SK-N-SH (cell line): Measurements from ENCODE around the gene THTPA. TPM values are rescaled to one million over a fixed set of nuclear protein-coding genes. Genes with fewer than 3 reads are reported as not detected.

ENCODE experiments used
- CTCF ChIA-PET: fragments of 300-600, 350-600 bp; formaldehyde crosslinking; extraction: SDS; loops from one replicate; lab custom pipeline; 2021; lab: Yijun Ruan, JAX
- POLR2A ChIA-PET: fragments of 350-600 bp; sonication (Branson Sonifier 250); formaldehyde crosslinking; extraction: SDS; loops from one replicate; lab custom pipeline; 2020; ENCODE audit warnings: antibody characterized with exemption, inconsistent platforms; lab: Yijun Ruan, JAX
- DNase-seq: peaks from one replicate; pipeline ENCODE4 v3.0.0; 2012
- H2AFZ ChIP-seq: fragments of 200-600 bp; sonication (generic); 2 replicates; pipeline ENCODE4 v1.8.1; 2016; ENCODE audit warnings: antibody characterized with exemption, mild to moderate bottlenecking, low read depth
- H3F3A ChIP-seq: fragments of 200-600 bp; sonication (generic); replicated peaks from 2 replicates; pipeline ENCODE3; 2016; ENCODE audit warnings: antibody characterized with exemption, mild to moderate bottlenecking; ENCODE audit not compliant: insufficient read depth
- H3K27ac ChIP-seq, 2 experiments: fragments of 200-500 bp in 1 of 2; fragments of 200-600 bp in 1 of 2; sonication (Bioruptor generic) in 1 of 2; sonication (generic), shearing (Covaris generic) in 1 of 2; 2 replicates each; pipeline versions ENCODE4 v1.5.1 to v1.6.1; 2014 to 2016; ENCODE audit warnings: low read depth in 2 of 2, inconsistent platforms in 1 of 2, low read length in 1 of 2, mild to moderate bottlenecking in 1 of 2, mixed read lengths in 1 of 2
- H3K27me3 ChIP-seq: fragments of 200-600 bp; sonication (generic), shearing (Covaris generic); 2 replicates; pipeline ENCODE4 v1.6.1; 2016; ENCODE audit warnings: mixed run types; ENCODE audit not compliant: insufficient read depth
- H3K36me3 ChIP-seq, 2 experiments: fragments of 200-500 bp in 1 of 2; fragments of 200-600 bp in 1 of 2; sonication (Bioruptor generic) in 1 of 2; sonication (generic) in 1 of 2; replicated peaks in 1 of 2; 2 replicates each; pipeline versions ENCODE3 to v1.5.1; 2014 to 2016; ENCODE audit warnings: low read length in 1 of 2, mild to moderate bottlenecking in 1 of 2; ENCODE audit not compliant: insufficient read depth in 2 of 2, control insufficient read depth in 1 of 2
- H3K4me1 ChIP-seq, 2 experiments: fragments of 200-500 bp in 1 of 2; fragments of 200-600 bp in 1 of 2; sonication (Bioruptor generic) in 1 of 2; sonication (generic), shearing (Covaris generic) in 1 of 2; 2 replicates each; pipeline versions ENCODE4 v1.5.1 to v1.6.1; 2014 to 2016; ENCODE audit warnings: low read depth in 1 of 2, low read length in 1 of 2, mixed run types in 1 of 2; ENCODE audit not compliant: insufficient read depth in 2 of 2, control insufficient read depth in 1 of 2
- H3K4me2 ChIP-seq: fragments of 200-600 bp; sonication (generic), shearing (Covaris generic); 2 replicates; pipeline ENCODE4 v1.6.1; 2017; ENCODE audit warnings: mixed run types
- H3K4me3 ChIP-seq, 2 experiments: fragments of 200-500 bp in 1 of 2; fragments of 200-600 bp in 1 of 2; sonication (Bioruptor generic) in 1 of 2; sonication (generic), shearing (Covaris generic) in 1 of 2; 2 replicates each; pipeline versions ENCODE4 v1.5.1 to v1.8.1; 2014 to 2016; ENCODE audit warnings: low read depth in 2 of 2, inconsistent platforms in 1 of 2, low read length in 1 of 2, mild to moderate bottlenecking in 1 of 2, mixed read lengths in 1 of 2, moderate library complexity in 1 of 2
- H3K79me2 ChIP-seq: fragments of 200-600 bp; sonication (generic); 2 replicates; pipeline ENCODE4 v1.8.1; 2017; ENCODE audit warnings: mild to moderate bottlenecking; ENCODE audit not compliant: insufficient read depth
- H3K9ac ChIP-seq: fragments of 200-600 bp; sonication (generic); 2 replicates; pipeline ENCODE4 v1.6.1; 2017; ENCODE audit warnings: mixed run types
- H3K9me2 ChIP-seq: fragments of 200-600 bp; sonication (generic); 2 replicates; pipeline ENCODE4 v1.6.1; 2017; ENCODE audit warnings: mixed run types
- H3K9me3 ChIP-seq: fragments of 200-600 bp; sonication (generic); 2 replicates; pipeline ENCODE4 v1.6.1; 2017; ENCODE audit warnings: mixed run types, mild to moderate bottlenecking, moderate library complexity
- H4K20me1 ChIP-seq: fragments of 200-600 bp; sonication (generic); 2 replicates; pipeline ENCODE4 v1.6.1; 2017; ENCODE audit warnings: mild to moderate bottlenecking, mixed run types; ENCODE audit not compliant: insufficient read depth
- ELF1 ChIP-seq: IDR thresholded peaks from 2 replicates; pipeline ENCODE4 v1.4.0; 2012
- EP300 ChIP-seq, 2 experiments: IDR thresholded peaks; 2 replicates each; pipeline versions ENCODE4 v1.4.0 to v1.6.1; 2012; ENCODE audit warnings: borderline replicate concordance in 1 of 2, low read depth in 1 of 2, low read length in 1 of 2
- EZH2phosphoT487 ChIP-seq: fragments of 200-600 bp; sonication (generic); IDR thresholded peaks from 2 replicates; pipeline ENCODE4 v1.6.1; 2017; ENCODE audit warnings: low read depth, mixed run types, mild to moderate bottlenecking, antibody characterized with exemption, moderate library complexity, borderline replicate concordance
- FOSL2 ChIP-seq: IDR thresholded peaks from 2 replicates; pipeline ENCODE4 v1.4.0; 2012; ENCODE audit warnings: low read depth, mild to moderate bottlenecking, moderate library complexity, borderline replicate concordance
- GABPA ChIP-seq: IDR thresholded peaks from 2 replicates; pipeline ENCODE4 v1.4.0; 2012; ENCODE audit warnings: low read depth, mild to moderate bottlenecking
- NRF1 ChIP-seq: IDR thresholded peaks from 2 replicates; pipeline ENCODE4 v1.6.1; 2012; ENCODE audit warnings: low read depth, mild to moderate bottlenecking, low read length
- SMC3 ChIP-seq: IDR thresholded peaks from 2 replicates; pipeline ENCODE4 v1.6.1; 2012; ENCODE audit warnings: low read depth, low read length, improper control_type of control experiment
- TAF1 ChIP-seq: IDR thresholded peaks from 2 replicates; pipeline ENCODE4 v1.6.1; 2012; ENCODE audit warnings: low read depth, mild to moderate bottlenecking, low read length, moderate library complexity, borderline replicate concordance
- TCF12 ChIP-seq: IDR thresholded peaks from 2 replicates; pipeline ENCODE4 v1.4.0; 2012
- YY1 ChIP-seq: IDR thresholded peaks from 2 replicates; pipeline ENCODE4 v1.4.0; 2012; ENCODE audit warnings: low read depth, mild to moderate bottlenecking
- WGBS: methylation state at CpG from one replicate; pipeline ENCODE4 v1.1.6; 2017; ENCODE audit warnings: low lambda C conversion rate; 5-methylcytosine and 5-hydroxymethylcytosine counted together
- polyA plus RNA-seq, 3 experiments: library from polyadenylated mRNA; depleted of rRNA; stranded (reverse); fragments of >200 nt; gene quantifications; 2 replicates each; pipeline ENCODE4 v1.2.3, GENCODE V29; 2012
- TF ChIP-seq, protein P1 (sequence below): fragments of 150-350 bp; IDR thresholded peaks from 2 replicates; pipeline ENCODE4 v1.6.1; 2017; ENCODE audit warnings: antibody characterized with exemption, low read length, low read depth, borderline replicate concordance
- TF ChIP-seq, protein P2 (sequence below): IDR thresholded peaks from 2 replicates; pipeline ENCODE4 v1.6.1; 2012; ENCODE audit warnings: mild to moderate bottlenecking, low read depth, low read length, moderate library complexity

Gene THTPA
- polyA plus RNA-seq, 1 of the 3 experiments (the other 2 are of a cell fraction), result 16.3 TPM

DNA sequence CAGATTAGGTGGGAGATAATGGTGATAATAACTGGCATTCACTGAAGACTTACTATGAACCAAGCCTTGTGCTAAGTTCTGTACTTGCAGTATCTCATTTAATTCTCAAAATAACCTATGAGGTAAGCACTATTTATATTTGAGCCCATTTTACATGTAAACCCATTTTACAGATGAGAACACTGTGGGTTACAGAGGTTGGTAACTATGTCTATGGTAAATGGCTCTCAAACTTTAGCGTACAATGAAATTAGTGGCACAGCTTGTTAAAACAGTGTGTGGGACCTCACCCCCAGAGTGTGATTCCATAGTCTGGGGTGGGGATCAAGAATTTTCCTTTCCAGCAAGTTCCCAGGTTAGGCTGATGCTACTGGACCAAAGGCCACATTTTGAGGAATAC is 44.7 kb downstream of the THTPA start:
- 94% methylated on average over 1 of the region's 1 CpG for WGBS
- Histone ChIP-seq H3K4me3 (no peak overlapping the region), H3F3A (no peaks in the 10 kb centered on the region), H3K36me3 (no peaks in the 10 kb centered on the region), H3K27me3 (no peaks in the 10 kb centered on the region), H3K9me3 (no peaks in the 10 kb centered on the region), H2AFZ (no peak overlapping the region), H3K79me2 (no peaks in the 10 kb centered on the region), H3K4me2 (no peak overlapping the region), H3K9me2 (no peaks in the 10 kb centered on the region), H4K20me1 (no peaks in the 10 kb centered on the region), H3K9ac (no peak overlapping the region), H3K4me1 (no peaks in the 10 kb centered on the region), H3K27ac (no peak overlapping the region)
- ChIA-PET POLR2A (no interaction called here), CTCF (interaction anchor here (0.7 to 1.7 kb wide), 5 partner anchors 11 to 310 kb away, joined by 3 to 8 read pairs (median 4); no protein-coding TSS in a partner anchor)
- TF ChIP-seq NRF1 (no peak), FOSL2 (no peak), EP300 (IDR thresholded peaks at IDR 0.05; ENCODE audit: borderline replicate concordance in 1 of 2, low read depth in 1 of 2, low read length in 1 of 2) (no peak), EZH2phosphoT487 (no peak), YY1 (no peak), SMC3 (no peak), TCF12 (no peak), ELF1 (no peak), TAF1 (no peak)
- TF ChIP-seq, protein P1, sequence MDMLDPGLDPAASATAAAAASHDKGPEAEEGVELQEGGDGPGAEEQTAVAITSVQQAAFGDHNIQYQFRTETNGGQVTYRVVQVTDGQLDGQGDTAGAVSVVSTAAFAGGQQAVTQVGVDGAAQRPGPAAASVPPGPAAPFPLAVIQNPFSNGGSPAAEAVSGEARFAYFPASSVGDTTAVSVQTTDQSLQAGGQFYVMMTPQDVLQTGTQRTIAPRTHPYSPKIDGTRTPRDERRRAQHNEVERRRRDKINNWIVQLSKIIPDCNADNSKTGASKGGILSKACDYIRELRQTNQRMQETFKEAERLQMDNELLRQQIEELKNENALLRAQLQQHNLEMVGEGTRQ, result no peak
- TF ChIP-seq, protein P2, sequence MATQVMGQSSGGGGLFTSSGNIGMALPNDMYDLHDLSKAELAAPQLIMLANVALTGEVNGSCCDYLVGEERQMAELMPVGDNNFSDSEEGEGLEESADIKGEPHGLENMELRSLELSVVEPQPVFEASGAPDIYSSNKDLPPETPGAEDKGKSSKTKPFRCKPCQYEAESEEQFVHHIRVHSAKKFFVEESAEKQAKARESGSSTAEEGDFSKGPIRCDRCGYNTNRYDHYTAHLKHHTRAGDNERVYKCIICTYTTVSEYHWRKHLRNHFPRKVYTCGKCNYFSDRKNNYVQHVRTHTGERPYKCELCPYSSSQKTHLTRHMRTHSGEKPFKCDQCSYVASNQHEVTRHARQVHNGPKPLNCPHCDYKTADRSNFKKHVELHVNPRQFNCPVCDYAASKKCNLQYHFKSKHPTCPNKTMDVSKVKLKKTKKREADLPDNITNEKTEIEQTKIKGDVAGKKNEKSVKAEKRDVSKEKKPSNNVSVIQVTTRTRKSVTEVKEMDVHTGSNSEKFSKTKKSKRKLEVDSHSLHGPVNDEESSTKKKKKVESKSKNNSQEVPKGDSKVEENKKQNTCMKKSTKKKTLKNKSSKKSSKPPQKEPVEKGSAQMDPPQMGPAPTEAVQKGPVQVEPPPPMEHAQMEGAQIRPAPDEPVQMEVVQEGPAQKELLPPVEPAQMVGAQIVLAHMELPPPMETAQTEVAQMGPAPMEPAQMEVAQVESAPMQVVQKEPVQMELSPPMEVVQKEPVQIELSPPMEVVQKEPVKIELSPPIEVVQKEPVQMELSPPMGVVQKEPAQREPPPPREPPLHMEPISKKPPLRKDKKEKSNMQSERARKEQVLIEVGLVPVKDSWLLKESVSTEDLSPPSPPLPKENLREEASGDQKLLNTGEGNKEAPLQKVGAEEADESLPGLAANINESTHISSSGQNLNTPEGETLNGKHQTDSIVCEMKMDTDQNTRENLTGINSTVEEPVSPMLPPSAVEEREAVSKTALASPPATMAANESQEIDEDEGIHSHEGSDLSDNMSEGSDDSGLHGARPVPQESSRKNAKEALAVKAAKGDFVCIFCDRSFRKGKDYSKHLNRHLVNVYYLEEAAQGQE, result no peak
- TF ChIP-seq, all 33 proteins: peak for 0
- no peak for DNase-seq

DNA sequence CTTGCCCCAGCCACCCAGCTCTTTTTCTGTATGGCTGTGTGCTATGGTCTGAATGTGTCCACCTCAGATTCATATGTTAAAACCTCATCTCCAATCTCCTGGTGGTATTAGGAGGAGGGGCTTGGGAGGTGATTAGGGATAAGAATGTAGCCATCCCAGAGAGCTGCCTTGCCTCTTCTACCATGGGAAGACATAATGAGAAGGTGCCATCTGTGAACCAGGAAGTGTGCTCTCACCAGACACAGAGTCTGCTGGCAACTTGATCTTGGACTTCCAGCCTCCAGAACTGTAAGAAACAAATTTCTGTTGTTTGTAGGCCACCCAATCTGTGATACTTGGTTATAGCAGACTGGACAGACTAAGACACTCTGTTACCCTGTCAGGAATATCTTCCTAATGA is 45.4 kb downstream of the THTPA start:
- H3K9me3 ChIP-seq, result no peaks in the 10 kb centered on the region
- H3K27ac ChIP-seq, result no peak overlapping the region
- no peaks in the 10 kb centered on the region; the same call in 1 of the 2 replicates for H4K20me1 ChIP-seq
- H3K36me3 ChIP-seq, result no peaks in the 10 kb centered on the region
- no peaks in the 10 kb centered on the region for H3K9me2 ChIP-seq
- no peak overlapping the region for H3K4me2 ChIP-seq
- TF ChIP-seq GABPA (no peak), YY1 (no peak), TCF12 (no peak)
- H2AFZ ChIP-seq, result no peak overlapping the region
- no peaks in the 10 kb centered on the region for H3F3A ChIP-seq
- H3K4me3 ChIP-seq, result no peak overlapping the region
- POLR2A ChIA-PET, result no interaction called here
- no peaks in the 10 kb centered on the region for H3K79me2 ChIP-seq
- H3K27me3 ChIP-seq, result no peaks in the 10 kb centered on the region
- no peak for DNase-seq
- no peak overlapping the region for H3K9ac ChIP-seq
- no peaks in the 10 kb centered on the region for H3K4me1 ChIP-seq
- CTCF ChIA-PET, result interaction anchor here (0.7 to 1.7 kb wide), 4 partner anchors 12 to 309 kb away, joined by 3 to 4 read pairs (median 4); no protein-coding TSS in a partner anchor
